ENCODE measurements around the gene FGFR1OP2. TPM values are rescaled to one million over a fixed set of nuclear protein-coding genes. Genes with fewer than 3 reads are reported as not detected.
"Not testable (repeated sequence)": the region's sequence is repeated elsewhere in the genome, so short reads cannot be mapped to it uniquely, and the experiment has no call there.

The FGFR1OP2 gene
- total and polyA plus RNA-seq, 2 of the 4 experiments (the other 2 are of a cell fraction): 26.7 to 31.0 TPM

- H3K9me1 ChIP-seq (ENCODE audit: insufficient read depth, low read length); H3K4me1 ChIP-seq (ENCODE audit: control insufficient read depth, insufficient read depth, low read length); dilution Hi-C loops (cut with HindIII; ENCODE audit: low sequenced_read_pairs, unreplicated experiment); BruUV-seq (replicated peaks); H3K27me3 ChIP-seq (ENCODE audit: control insufficient read depth, insufficient read depth, low read length); H3K9ac ChIP-seq (ENCODE audit: low read depth, low read length); in situ Hi-C loops (cut with MboI; ENCODE audit: low sequenced_read_pairs); H2BK20ac ChIP-seq (ENCODE audit: low read depth, low read length); H3K56ac ChIP-seq (ENCODE audit: extremely low read depth, insufficient read depth, low read length); H3K79me1 ChIP-seq (ENCODE audit: low read depth in 1 of 2, low read length in 2 of 2); H4K5ac ChIP-seq (ENCODE audit: low read depth, low read length); H2AFZ ChIP-seq (replicated peaks; ENCODE audit: low read length, poor library complexity); POLR2A ChIA-PET (ENCODE audit: unreplicated experiment); H3K23ac ChIP-seq (ENCODE audit: low read depth, low read length); H2BK15ac ChIP-seq (ENCODE audit: low read depth, low read length); H3K27ac ChIP-seq (ENCODE audit: insufficient read depth, low read length); DNase-seq; H3K18ac ChIP-seq (ENCODE audit: low read depth, low read length); H4K20me1 ChIP-seq (ENCODE audit: insufficient read depth, low read length); H3K4me2 ChIP-seq (ENCODE audit: low read depth, low read length); H3K4ac ChIP-seq (ENCODE audit: low read depth, low read length); H2BK5ac ChIP-seq (ENCODE audit: low read depth, low read length, poor library complexity, severe bottlenecking); ATAC-seq (ENCODE audit: low read depth); intact Hi-C loops (cut with micrococcal nuclease); H4K8ac ChIP-seq (ENCODE audit: low read depth in 2 of 2, low read length in 2 of 2); H3K9me3 ChIP-seq (ENCODE audit: control insufficient read depth, insufficient read depth, low read length); H4K91ac ChIP-seq (ENCODE audit: insufficient read depth, low read depth, low read length); H2AK9ac ChIP-seq (replicated peaks; ENCODE audit: low read depth, low read length, poor library complexity); H3K14ac ChIP-seq (replicated peaks; ENCODE audit: low read depth, low read length); H3K36me3 ChIP-seq (ENCODE audit: control insufficient read depth, insufficient read depth, low read length); H2BK120ac ChIP-seq (ENCODE audit: low read depth, low read length); H2AK5ac ChIP-seq (ENCODE audit: low read depth, low read length); H3K4me3 ChIP-seq (ENCODE audit: insufficient read depth, low read depth, low read length): not testable (repeated sequence)
- CTCF ChIA-PET: interaction anchor here (1.4 kb wide), 1 partner anchor 18 kb away, joined by 4 read pairs; no protein-coding TSS in a partner anchor
- WGBS, 2 experiments (ENCODE audit: extremely low coverage in 2 of 2, insufficient read length in 1 of 2): no CpG with 5 or more reads among the region's 3 CpGs
These were observed 34.9 kb upstream of the FGFR1OP2 start for GRCh38 chr12:26903396-26903795.

All from IMR-90 (cell line).